Lung (tissue), 12 donors: Measurements from ENCODE around the gene UCHL1. TPM values are rescaled to one million over a fixed set of nuclear protein-coding genes. Genes with fewer than 3 reads are reported as not detected.
A peak's percentile ranks its signal among the peaks of the same experiment; 100 is the strongest.

Experiments
- ATAC-seq: fragments of 200-7000 bp; cut with Tn5 transposase; one replicate; pipeline ENCODE4 v1.9.1; 2020; ENCODE audit warnings: moderate number of reproducible peaks; ENCODE audit not compliant: insufficient read depth, low FRiP score
- DNase-seq, 3 donors: peaks; one replicate each; pipeline ENCODE4 v3.0.0-alpha.2; 2013 to 2017
- H3K27ac ChIP-seq, 2 donors: one replicate each; pipeline ENCODE4 v1.5.1; 2013; ENCODE audit warnings: mild to moderate bottlenecking in 2 of 2, moderate library complexity in 2 of 2, control low read depth in 1 of 2, inconsistent platforms in 1 of 2, low read depth in 1 of 2, low read length in 1 of 2
- H3K27me3 ChIP-seq, 3 donors: one replicate each; pipeline ENCODE4 v1.5.1; 2013; ENCODE audit warnings: low read length in 2 of 3; ENCODE audit not compliant: control insufficient read depth in 3 of 3, insufficient read depth in 3 of 3
- H3K36me3 ChIP-seq, 4 donors: one replicate each; pipeline ENCODE4 v1.5.1; 2013; ENCODE audit warnings: low read length in 4 of 4, mild to moderate bottlenecking in 1 of 4, moderate library complexity in 1 of 4; ENCODE audit not compliant: control insufficient read depth in 4 of 4, insufficient read depth in 4 of 4
- H3K4me1 ChIP-seq, 5 donors: one replicate each; pipeline ENCODE4 v1.5.1; 2013; ENCODE audit warnings: low read length in 5 of 5, mild to moderate bottlenecking in 2 of 5, moderate library complexity in 1 of 5; ENCODE audit not compliant: control insufficient read depth in 5 of 5, insufficient read depth in 5 of 5
- H3K4me3 ChIP-seq: one replicate; pipeline ENCODE4 v1.5.1; 2013; ENCODE audit warnings: mild to moderate bottlenecking, control low read depth, moderate library complexity
- H3K9ac ChIP-seq, 2 donors: one replicate each; pipeline ENCODE4 v1.5.1; 2013; ENCODE audit warnings: low read length in 2 of 2, control low read depth in 1 of 2; ENCODE audit not compliant: insufficient read depth in 1 of 2
- H3K9me3 ChIP-seq, 4 donors: one replicate each; pipeline ENCODE4 v1.5.1; 2013; ENCODE audit warnings: low read length in 3 of 4, mild to moderate bottlenecking in 1 of 4, moderate library complexity in 1 of 4; ENCODE audit not compliant: control insufficient read depth in 4 of 4, insufficient read depth in 3 of 4
- CTCF ChIP-seq: IDR thresholded peaks from 2 replicates; pipeline ENCODE4 v1.5.1; 2012; ENCODE audit warnings: mild to moderate bottlenecking; ENCODE audit errors: control extremely low read depth, extremely low read depth
- WGBS, 2 donors: extraction: QIAGEN DNeasy Blood & Tissue Kit; methylation state at CpG; one replicate each; pipeline ENCODE4 v1.1.7; 2013; 5-methylcytosine and 5-hydroxymethylcytosine counted together
- polyA plus RNA-seq, 2 donors: library from polyadenylated mRNA; stranded (reverse); fragments of 200-250 nt; gene quantifications; one replicate each; pipeline ENCODE4 v1.2.1, GENCODE V29; 2013
- total RNA-seq, 2 donors: library from RNA; depleted of rRNA in 1 of 2; stranded (reverse); fragments of >200 nt in 1 of 2; gene quantifications; one replicate each; pipeline ENCODE4 v1.2.1, GENCODE V29; 2014 to 2021
- donor health status: control.
- donor health status: control.
- donor health status: Bipolar disorder and iron deficiency.
- donor health status: healthy.
- donor health status: DM: yes; HTN: yes; CAD: no.

The UCHL1 gene
- total and polyA plus RNA-seq, 4 donors, result 6.9 to 38.2 (median 13.5) TPM

- 37 to 52% methylated on average over 9 of the region's 9 CpGs for WGBS, 2 donors
- Histone ChIP-seq H3K36me3 (no peaks in the 10 kb centered on the region), H3K4me3 (no peak overlapping the region)
Measured at GRCh38 chr4:41215155-41215554, 41.6 kb upstream of the UCHL1 start.

GRCh38 chr4:41215969-41216293 is 40.8 kb upstream of the UCHL1 start:
- ATAC-seq (no peak), DNase-seq (peak in 1 of 3 donors; percentile 55)
- Histone ChIP-seq H3K9ac (peak overlapping the region in 1 of 2 donors; percentile 69), H3K4me1 (peaks cover 0 to 24% (median 14%) of the 10 kb centered on the region in 5 donors), H3K36me3 (no peaks in the 10 kb centered on the region), H3K4me3 (peak overlapping the region; percentile 67), H3K27ac (peak overlapping the region; percentile 34 to 80), H3K9me3 (no peaks in the 10 kb centered on the region), H3K27me3 (no peaks in the 10 kb centered on the region)
- WGBS, 2 donors, result 25 to 26% methylated on average over 8 of the region's 8 CpGs
- TF ChIP-seq CTCF, result no peak

More at GRCh38 chr4:41215155-41215554, 41.6 kb upstream of the UCHL1 start:
- Histone ChIP-seq H3K4me1 (peaks cover 0 to 24% (median 14%) of the 10 kb centered on the region in 5 donors), H3K9me3 (no peaks in the 10 kb centered on the region), H3K9ac (no peak overlapping the region), H3K27ac (peak overlapping the region in 1 of 2 donors; percentile 36), H3K27me3 (no peaks in the 10 kb centered on the region)
- ATAC-seq (no peak), DNase-seq (peak in 2 of 3 donors; percentile 15 to 23)
- no peak for TF ChIP-seq CTCF

DNA sequence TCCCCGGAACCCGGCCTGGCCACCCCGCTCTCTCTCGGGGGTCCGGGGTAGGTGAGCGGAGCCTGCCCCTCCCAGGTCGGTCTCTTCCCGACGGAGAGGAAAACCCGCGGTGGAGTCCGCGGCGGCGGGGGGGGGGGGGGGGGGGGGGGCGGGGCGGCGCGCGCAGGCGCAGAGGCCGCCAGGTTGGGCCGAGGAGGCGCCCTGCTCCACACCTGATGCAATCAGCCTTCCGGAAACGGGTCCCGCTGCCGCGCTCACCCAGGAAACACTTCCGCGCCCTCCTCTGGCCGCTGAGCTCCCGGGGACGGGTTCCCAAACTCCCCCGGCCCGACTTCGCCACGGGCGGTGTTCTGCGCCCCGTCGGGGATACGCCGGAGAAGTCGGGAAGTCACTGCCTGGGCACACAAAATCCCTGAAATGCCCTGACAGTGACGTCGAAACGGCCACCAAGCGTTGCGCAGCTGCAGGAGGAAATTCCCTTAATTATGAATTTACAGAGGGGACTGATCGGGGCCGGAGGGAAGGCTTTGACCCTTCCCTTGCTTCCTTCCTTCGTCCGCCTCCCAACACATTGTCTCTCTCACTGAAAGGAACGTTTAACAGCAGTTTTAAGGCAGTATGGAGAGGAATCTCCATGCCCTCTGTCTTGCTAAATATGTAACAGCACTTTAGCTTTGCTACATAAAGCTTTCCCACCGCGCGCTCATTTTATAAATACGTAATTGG is 40.3 kb upstream of the UCHL1 start:
- 1% methylated on average over 39 to 55 of the region's 59 CpGs for WGBS, 2 donors
- peaks cover 0 to 24% (median 14%) of the 10 kb centered on the region in 5 donors for H3K4me1 ChIP-seq
- H3K4me3 ChIP-seq, result peak overlapping the region; percentile 67
- no peaks in the 10 kb centered on the region for H3K36me3 ChIP-seq
- ATAC-seq (peak; percentile 30), DNase-seq (peak; percentile 86 to 88 (median 88))
- no peaks in the 10 kb centered on the region for H3K9me3 ChIP-seq
- peak overlapping the region; percentile 78 to 92 for H3K27ac ChIP-seq
- no peak for TF ChIP-seq CTCF
- H3K9ac ChIP-seq, result peak overlapping the region; percentile 84 to 86
- no peaks in the 10 kb centered on the region for H3K27me3 ChIP-seq

DNA sequence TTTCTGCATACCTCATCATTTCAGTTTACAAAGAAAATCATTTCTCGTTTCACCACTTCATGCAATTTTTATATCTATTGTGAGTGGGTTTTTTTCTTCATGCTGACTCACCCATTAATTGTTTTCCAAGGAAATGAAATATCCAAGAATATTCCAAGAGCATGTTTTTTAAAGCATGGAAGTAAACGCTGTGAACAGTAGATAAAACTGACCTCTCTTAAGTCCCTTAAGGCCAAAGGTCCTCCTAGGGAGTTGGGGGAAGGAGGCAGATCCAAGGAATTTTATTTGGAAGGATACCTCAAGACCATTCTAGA is 39.8 kb upstream of the UCHL1 start:
- DNase-seq, result no peak
- ATAC-seq, result no peak
- Histone ChIP-seq H3K36me3 (no peaks in the 10 kb centered on the region), H3K9me3 (no peaks in the 10 kb centered on the region), H3K4me1 (peaks cover 0 to 24% (median 14%) of the 10 kb centered on the region in 5 donors), H3K27me3 (no peaks in the 10 kb centered on the region), H3K27ac (peak overlapping the region in 1 of 2 donors; percentile 78), H3K4me3 (no peak overlapping the region), H3K9ac (peak overlapping the region; percentile 84 to 86)
- TF ChIP-seq CTCF, result no peak
- 12 to 23% methylated on average over 2 of the region's 2 CpGs for WGBS, 2 donors
